Thyroid gland (tissue), 4 donors: Measurements from ENCODE around the gene CD58.
"Not testable (repeated sequence)": the region's sequence is repeated elsewhere in the genome, so short reads cannot be mapped to it uniquely, and the experiment has no call there.

Source experiments
- POLR2A ChIP-seq, 2 donors: fragments of 450-650 bp; IDR thresholded peaks; one replicate each; pipeline ENCODE4 v1.6.1; 2017; ENCODE audit warnings: antibody characterized with exemption in 2 of 2, mild to moderate bottlenecking in 2 of 2, moderate library complexity in 1 of 2
- TF ChIP-seq, protein P1 (sequence below), 6 experiments: fragments of 200-600 bp in 3 of 6; fragments of 450-650 bp in 3 of 6; sonication (generic) in 3 of 6; IDR thresholded peaks; one replicate each; pipeline ENCODE4 v1.5.1; 2016 to 2019; ENCODE audit warnings: antibody characterized with exemption in 6 of 6, mild to moderate bottlenecking in 2 of 6, inconsistent platforms in 1 of 6, moderate library complexity in 1 of 6

DNA sequence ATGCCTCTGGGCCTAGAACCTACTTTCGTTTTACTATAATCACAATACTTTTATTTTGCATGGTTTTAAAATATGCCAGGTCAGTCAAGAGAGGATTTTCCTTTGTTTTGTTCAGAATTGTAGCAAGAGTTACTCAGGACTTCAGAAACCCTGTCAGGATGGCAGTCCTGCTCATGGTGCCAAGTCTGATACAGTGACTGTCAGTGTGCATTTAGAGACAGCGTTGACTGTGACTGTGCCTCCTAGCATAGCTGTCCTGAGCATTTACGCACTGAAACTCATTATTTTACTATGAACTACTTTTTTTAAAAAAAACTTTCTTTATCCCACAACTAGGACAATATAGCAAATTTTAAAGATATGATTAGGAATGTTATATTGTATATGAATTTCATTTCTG lies 23.2 kb upstream of the CD58 start:
- TF ChIP-seq, protein P1, sequence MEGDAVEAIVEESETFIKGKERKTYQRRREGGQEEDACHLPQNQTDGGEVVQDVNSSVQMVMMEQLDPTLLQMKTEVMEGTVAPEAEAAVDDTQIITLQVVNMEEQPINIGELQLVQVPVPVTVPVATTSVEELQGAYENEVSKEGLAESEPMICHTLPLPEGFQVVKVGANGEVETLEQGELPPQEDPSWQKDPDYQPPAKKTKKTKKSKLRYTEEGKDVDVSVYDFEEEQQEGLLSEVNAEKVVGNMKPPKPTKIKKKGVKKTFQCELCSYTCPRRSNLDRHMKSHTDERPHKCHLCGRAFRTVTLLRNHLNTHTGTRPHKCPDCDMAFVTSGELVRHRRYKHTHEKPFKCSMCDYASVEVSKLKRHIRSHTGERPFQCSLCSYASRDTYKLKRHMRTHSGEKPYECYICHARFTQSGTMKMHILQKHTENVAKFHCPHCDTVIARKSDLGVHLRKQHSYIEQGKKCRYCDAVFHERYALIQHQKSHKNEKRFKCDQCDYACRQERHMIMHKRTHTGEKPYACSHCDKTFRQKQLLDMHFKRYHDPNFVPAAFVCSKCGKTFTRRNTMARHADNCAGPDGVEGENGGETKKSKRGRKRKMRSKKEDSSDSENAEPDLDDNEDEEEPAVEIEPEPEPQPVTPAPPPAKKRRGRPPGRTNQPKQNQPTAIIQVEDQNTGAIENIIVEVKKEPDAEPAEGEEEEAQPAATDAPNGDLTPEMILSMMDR (IDR thresholded peaks at IDR 0.05), result not testable (repeated sequence)
- TF ChIP-seq POLR2A (IDR thresholded peaks at IDR 0.05), result not testable (repeated sequence)
